Measurements from ENCODE around the gene ADAM22. TPM values are rescaled to one million over a fixed set of nuclear protein-coding genes. Genes with fewer than 3 reads are reported as not detected.

Gene ADAM22
- total RNA-seq, 1 donor from 2014 or later, result 0.27 TPM

Other genes starting within 250 kb of the ADAM22 start
- 10.6 and 12.4 TPM in 2 replicates for gene SLC25A40, start 57.9 kb upstream of the ADAM22 start, total RNA-seq
- 14.8 and 18.6 TPM in 2 replicates for gene DBF4, start 57.8 kb upstream of the ADAM22 start, total RNA-seq

All from myocyte (in vitro differentiated cells).